Activated T-cell treated with anti-CD3 and anti-CD28 coated beads, Interleukin-2, amount 50 U/mL, for 48 hours (primary cell): ENCODE data around the gene CAMK1D.

Source experiments
- DNase-seq, 2 experiments: peaks; one replicate each; pipeline ENCODE4 v3.0.0-alpha.2; 2020

Gene CAMK1D

DNA sequence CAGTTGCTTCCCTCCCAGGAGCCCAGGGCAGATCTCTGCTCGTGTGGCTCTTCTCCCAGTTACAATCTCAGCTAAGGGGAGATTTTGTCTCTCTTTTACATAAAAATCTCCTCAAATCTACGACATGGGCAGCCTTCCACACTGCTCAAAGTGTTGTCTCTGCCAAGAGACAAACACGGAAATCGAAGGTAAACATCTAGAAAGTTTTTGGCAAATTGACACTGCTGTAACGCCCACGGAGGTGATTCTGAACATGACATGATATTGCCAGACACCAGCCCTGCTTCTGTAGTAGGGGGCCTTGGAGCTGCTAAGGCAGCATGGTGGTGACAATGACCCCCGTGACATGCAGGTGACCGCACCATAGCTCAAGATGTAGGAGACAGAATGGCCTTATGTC, 523.8 kb downstream of the CAMK1D start:
- DNase-seq: no peak

DNA sequence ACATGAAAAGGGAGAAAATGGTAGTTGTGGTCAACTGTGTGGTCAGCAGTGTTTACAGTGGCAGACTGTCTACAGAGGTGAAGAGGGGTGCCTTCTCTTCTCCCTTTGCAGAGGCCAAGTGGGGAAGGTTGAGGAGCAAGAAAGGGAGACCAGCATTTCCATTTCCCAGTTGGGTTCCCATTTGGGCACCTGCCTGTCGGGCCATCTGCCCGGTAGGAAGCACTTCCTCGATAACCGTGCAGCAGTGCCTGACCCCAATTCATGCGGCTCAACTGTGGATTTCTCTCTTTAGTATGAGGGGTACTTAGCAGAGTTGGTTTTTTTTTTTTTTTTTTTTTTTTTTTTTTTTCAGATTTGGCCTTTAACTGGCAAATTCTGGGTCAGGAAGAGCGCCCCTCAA, 525.2 kb downstream of the CAMK1D start:
- DNase-seq: no peak

DNA sequence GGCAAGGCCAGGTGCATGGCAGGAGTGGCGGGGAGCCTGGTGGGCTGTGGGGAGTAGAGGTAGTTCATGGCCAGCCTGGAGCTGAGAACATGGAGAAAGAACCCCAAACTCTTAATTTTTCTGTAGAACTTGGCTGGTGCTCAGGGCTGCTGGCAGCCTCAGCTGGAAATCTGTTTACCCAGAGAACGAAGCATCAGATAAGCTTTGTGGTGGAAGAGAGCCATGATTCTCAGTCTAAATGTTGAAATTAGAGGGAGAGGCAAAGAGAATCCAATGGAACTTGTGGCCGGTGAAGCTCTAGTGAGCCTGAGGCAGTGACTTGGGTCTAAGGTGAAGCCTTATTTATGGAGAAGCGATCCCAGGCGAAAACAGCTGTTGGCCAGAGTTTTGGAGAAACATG, 525.8 kb downstream of the CAMK1D start:
- DNase-seq: no peak

DNA sequence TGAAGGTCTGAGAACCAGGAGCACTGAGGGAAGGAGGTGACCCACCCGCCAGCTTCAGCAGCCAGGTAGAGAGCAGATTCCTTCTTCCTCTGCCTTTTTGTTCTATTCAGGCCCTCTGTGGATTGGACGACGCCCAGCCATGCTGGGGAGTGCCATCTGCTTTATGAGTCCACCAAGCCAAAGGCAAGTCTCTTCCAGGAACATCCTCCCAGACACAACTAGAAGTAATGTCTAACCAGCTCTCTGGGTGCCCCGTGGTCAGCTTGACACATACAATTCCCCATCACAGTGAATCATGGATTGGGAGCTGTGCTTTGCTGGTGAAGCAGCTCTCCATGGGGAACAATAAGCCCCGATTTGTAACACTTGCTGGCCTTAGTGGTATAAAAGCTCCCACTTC, 526.9 kb downstream of the CAMK1D start:
- no peak for DNase-seq

DNA sequence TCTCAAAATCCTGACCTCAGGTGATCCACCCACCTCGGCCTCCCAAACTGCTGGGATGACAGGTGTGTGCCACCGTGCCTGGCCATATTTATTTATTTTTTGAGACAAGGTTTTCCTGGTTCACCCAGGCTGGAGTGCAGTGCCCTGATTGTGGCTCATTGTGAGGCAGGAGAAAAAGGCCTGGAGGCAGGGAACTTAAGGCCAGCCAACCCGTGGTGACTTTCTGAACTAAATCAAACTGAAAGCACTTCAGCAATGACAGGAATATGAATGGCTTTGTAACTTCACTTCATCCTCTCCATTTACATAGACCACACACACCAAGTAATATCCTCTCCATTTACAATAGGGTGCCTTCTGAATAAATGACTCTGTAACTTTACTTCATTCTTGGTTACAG, 527.8 kb downstream of the CAMK1D start:
- no peak for DNase-seq

DNA sequence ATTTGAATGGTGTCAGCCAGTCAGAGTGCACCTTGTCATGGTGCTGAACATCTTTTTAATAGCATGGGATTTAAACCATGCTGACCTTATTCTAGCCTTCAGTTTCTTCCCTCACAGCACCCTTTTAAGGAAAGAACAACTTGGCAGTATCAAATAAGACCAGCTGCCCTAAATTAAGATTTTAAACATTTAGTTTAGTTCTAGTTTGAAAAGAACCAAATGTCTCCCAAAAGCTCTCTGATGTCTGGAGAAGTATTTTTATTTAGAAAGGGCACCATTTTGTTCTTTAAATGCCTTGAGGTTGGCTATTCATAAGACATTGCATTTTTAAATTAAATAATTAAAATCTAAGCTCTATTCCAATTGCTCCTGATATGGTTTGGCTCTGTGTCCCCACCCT, 531.1 kb downstream of the CAMK1D start:
- no peak for DNase-seq

DNA sequence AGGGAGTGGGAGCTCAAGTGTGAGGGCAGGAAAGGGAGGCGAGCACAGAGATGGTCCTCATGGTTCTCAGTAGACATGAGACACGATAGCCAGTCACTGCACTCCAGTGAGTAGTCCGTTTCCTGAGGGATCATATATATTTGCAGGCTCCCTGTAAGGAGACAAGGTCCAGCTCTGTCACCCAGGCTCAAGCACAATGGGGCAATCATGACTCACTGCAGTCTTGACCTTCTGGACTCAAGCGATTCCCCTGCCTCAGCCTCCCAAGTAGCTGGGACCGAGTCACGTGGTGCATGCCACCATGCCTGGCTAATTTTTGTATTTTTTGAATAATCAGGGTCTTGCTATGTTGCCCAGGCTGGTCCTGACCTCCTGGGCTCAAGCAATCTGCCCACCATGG, 535.5 kb downstream of the CAMK1D start:
- no peak for DNase-seq
